Measurements from ENCODE around the gene CNKSR3.

The CNKSR3 gene

GRCh38 chr6:154358019-154358545, 152.4 kb downstream of the CNKSR3 start:
- DNase-seq (ENCODE audit: insufficient read length, low spot score), result no peak
- FAIRE-seq, result no peak
- no peak for TF ChIP-seq POLR2AphosphoS5 (IDR thresholded peaks at IDR 0.05; ENCODE audit: low read depth, low read length)
- TF ChIP-seq PAX5 (IDR thresholded peaks at IDR 0.05; ENCODE audit: insufficient read depth, low read length, severe bottlenecking), result no peak

- DNase-seq (ENCODE audit: insufficient read length, low spot score) (no peak), FAIRE-seq (peak; percentile 74)
- TF ChIP-seq SPI1 (IDR thresholded peaks at IDR 0.05; ENCODE audit: low read depth, low read length), result peak; percentile 76
- TF ChIP-seq POLR2A (IDR thresholded peaks at IDR 0.05; ENCODE audit: low read depth, low read length), result no peak
Observed at GRCh38 chr6:154356690-154357089, 153.8 kb downstream of the CNKSR3 start, which contains the start of gene IPCEF1. Gene IPCEF1, minus strand, starts transcription at chr6:154356803. Its CDS starts 90,856 bp downstream, at chr6:154265947.

- FAIRE-seq (no peak), DNase-seq (ENCODE audit: insufficient read length, low spot score) (no peak)
- no peak for TF ChIP-seq POLR2AphosphoS5 (IDR thresholded peaks at IDR 0.05; ENCODE audit: low read depth, low read length)
- no peak for TF ChIP-seq SPI1 (IDR thresholded peaks at IDR 0.05; ENCODE audit: low read depth, low read length)
- TF ChIP-seq PAX5 (IDR thresholded peaks at IDR 0.05; ENCODE audit: insufficient read depth, low read length, severe bottlenecking), result no peak
- no peak for TF ChIP-seq TAF1 (IDR thresholded peaks at IDR 0.05; ENCODE audit: low read depth, low read length)
- TF ChIP-seq POU2F2 (IDR thresholded peaks at IDR 0.05; ENCODE audit: low read depth, low read length), result no peak
- TF ChIP-seq POLR2A (IDR thresholded peaks at IDR 0.05; ENCODE audit: low read depth, low read length), result no peak
Observed at GRCh38 chr6:154356113-154356512, 154.4 kb downstream of the CNKSR3 start.

GRCh38 chr6:154354265-154354777, 156.2 kb downstream of the CNKSR3 start:
- DNase-seq (ENCODE audit: insufficient read length, low spot score), result no peak
- peak; percentile 93 for FAIRE-seq
- no peak for TF ChIP-seq SPI1 (IDR thresholded peaks at IDR 0.05; ENCODE audit: low read depth, low read length)
- TF ChIP-seq POU2F2 (IDR thresholded peaks at IDR 0.05; ENCODE audit: low read depth, low read length), result no peak
- TF ChIP-seq PAX5 (IDR thresholded peaks at IDR 0.05; ENCODE audit: insufficient read depth, low read length, severe bottlenecking), result no peak
- TF ChIP-seq TAF1 (IDR thresholded peaks at IDR 0.05; ENCODE audit: low read depth, low read length), result no peak
- TF ChIP-seq POLR2A (IDR thresholded peaks at IDR 0.05; ENCODE audit: low read depth, low read length), result no peak
- TF ChIP-seq POLR2AphosphoS5 (IDR thresholded peaks at IDR 0.05; ENCODE audit: low read depth, low read length), result no peak

- no peak for FAIRE-seq
- TF ChIP-seq POLR2AphosphoS5 (IDR thresholded peaks at IDR 0.05; ENCODE audit: low read depth, low read length) (no peak), PAX5 (IDR thresholded peaks at IDR 0.05; ENCODE audit: insufficient read depth, low read length, severe bottlenecking) (no peak), TAF1 (IDR thresholded peaks at IDR 0.05; ENCODE audit: low read depth, low read length) (no peak), POLR2A (IDR thresholded peaks at IDR 0.05; ENCODE audit: low read depth, low read length) (no peak), SPI1 (IDR thresholded peaks at IDR 0.05; ENCODE audit: low read depth, low read length) (no peak), POU2F2 (IDR thresholded peaks at IDR 0.05; ENCODE audit: low read depth, low read length) (no peak)
- no peak for DNase-seq (ENCODE audit: insufficient read length, low spot score)
Observed at GRCh38 chr6:154353626-154354025, 156.9 kb downstream of the CNKSR3 start.

GRCh38 chr6:154352898-154353585, 157.4 kb downstream of the CNKSR3 start:
- no peak for FAIRE-seq
- TF ChIP-seq PAX5 (IDR thresholded peaks at IDR 0.05; ENCODE audit: insufficient read depth, low read length, severe bottlenecking) (peak; percentile 22), TAF1 (IDR thresholded peaks at IDR 0.05; ENCODE audit: low read depth, low read length) (no peak), POLR2AphosphoS5 (IDR thresholded peaks at IDR 0.05; ENCODE audit: low read depth, low read length) (no peak), POU2F2 (IDR thresholded peaks at IDR 0.05; ENCODE audit: low read depth, low read length) (peak; percentile 62; the same call in 1 of the 2 replicates), POLR2A (IDR thresholded peaks at IDR 0.05; ENCODE audit: low read depth, low read length) (no peak), SPI1 (IDR thresholded peaks at IDR 0.05; ENCODE audit: low read depth, low read length) (peak; percentile 54; the same call in 1 of the 2 replicates)
- peak; percentile 25 for DNase-seq (ENCODE audit: insufficient read length, low spot score)

GRCh38 chr6:154350293-154350692, 160.2 kb downstream of the CNKSR3 start:
- no peak for TF ChIP-seq POU2F2 (IDR thresholded peaks at IDR 0.05; ENCODE audit: low read depth, low read length)
- FAIRE-seq, result no peak
- DNase-seq (ENCODE audit: insufficient read length, low spot score), result no peak

- DNase-seq (ENCODE audit: insufficient read length, low spot score), result no peak
- FAIRE-seq, result no peak
- TF ChIP-seq SPI1 (IDR thresholded peaks at IDR 0.05; ENCODE audit: low read depth, low read length), result no peak
- no peak for TF ChIP-seq POU2F2 (IDR thresholded peaks at IDR 0.05; ENCODE audit: low read depth, low read length)
- no peak for TF ChIP-seq PAX5 (IDR thresholded peaks at IDR 0.05; ENCODE audit: insufficient read depth, low read length, severe bottlenecking)
- TF ChIP-seq TAF1 (IDR thresholded peaks at IDR 0.05; ENCODE audit: low read depth, low read length), result no peak
- no peak for TF ChIP-seq POLR2AphosphoS5 (IDR thresholded peaks at IDR 0.05; ENCODE audit: low read depth, low read length)
Observed at GRCh38 chr6:154347981-154348380, 162.5 kb downstream of the CNKSR3 start.

- no peak for TF ChIP-seq SPI1 (IDR thresholded peaks at IDR 0.05; ENCODE audit: low read depth, low read length)
- TF ChIP-seq POLR2AphosphoS5 (IDR thresholded peaks at IDR 0.05; ENCODE audit: low read depth, low read length), result no peak
- TF ChIP-seq TAF1 (IDR thresholded peaks at IDR 0.05; ENCODE audit: low read depth, low read length), result no peak
- TF ChIP-seq POLR2A (IDR thresholded peaks at IDR 0.05; ENCODE audit: low read depth, low read length), result no peak
- TF ChIP-seq PAX5 (IDR thresholded peaks at IDR 0.05; ENCODE audit: insufficient read depth, low read length, severe bottlenecking), result no peak
- no peak for TF ChIP-seq POU2F2 (IDR thresholded peaks at IDR 0.05; ENCODE audit: low read depth, low read length)
- DNase-seq (ENCODE audit: insufficient read length, low spot score) (no peak), FAIRE-seq (no peak)
Observed at GRCh38 chr6:154345811-154346210, 164.7 kb downstream of the CNKSR3 start.

Data from GM12891 (cell line).